T-helper 1 cell treated with Interleukin-12 subunit alpha and Interleukin-12 subunit beta and Interleukin-4 antibody, amounts not matched to agents 30 ng/mL and 1 ng/mL, for 36 hours (primary cell): ENCODE data around the gene ARHGAP22. TPM values are rescaled to one million over a fixed set of nuclear protein-coding genes. Genes with fewer than 3 reads are reported as not detected.

Source experiments
- intact Hi-C: fragments of 100-400 bp; cut with micrococcal nuclease; formaldehyde crosslinking; loops from one replicate; pipeline ENCODE4 v1.15.1; 2024
- total RNA-seq: library from RNA; stranded (reverse); gene quantifications from 2 replicates; pipeline ENCODE4 v1.2.3, GENCODE V29; 2022

Gene ARHGAP22
- total RNA-seq, 1 donor from 2014 or later, result not detected

DNA sequence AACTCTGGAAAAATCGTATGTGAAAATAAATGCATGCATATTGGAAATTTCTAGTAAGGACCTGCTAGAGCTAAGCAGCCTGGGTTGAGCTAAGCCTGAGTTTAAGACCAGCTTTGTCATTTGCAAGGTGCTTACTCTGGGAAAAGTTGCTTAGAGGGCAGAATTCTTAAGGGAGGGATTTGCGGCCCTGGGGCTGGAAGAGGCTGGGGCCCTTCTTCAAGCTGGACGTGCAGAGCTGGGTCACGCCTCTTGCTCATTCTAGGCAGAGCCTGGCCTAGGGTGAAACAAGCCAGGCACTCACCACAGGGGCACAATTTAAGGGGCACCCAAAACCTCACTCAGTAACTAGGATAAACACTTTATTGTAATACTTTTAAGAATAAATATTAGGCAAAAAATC, 137.2 kb downstream of the ARHGAP22 start:
- intact Hi-C loops, result no loop called here

DNA sequence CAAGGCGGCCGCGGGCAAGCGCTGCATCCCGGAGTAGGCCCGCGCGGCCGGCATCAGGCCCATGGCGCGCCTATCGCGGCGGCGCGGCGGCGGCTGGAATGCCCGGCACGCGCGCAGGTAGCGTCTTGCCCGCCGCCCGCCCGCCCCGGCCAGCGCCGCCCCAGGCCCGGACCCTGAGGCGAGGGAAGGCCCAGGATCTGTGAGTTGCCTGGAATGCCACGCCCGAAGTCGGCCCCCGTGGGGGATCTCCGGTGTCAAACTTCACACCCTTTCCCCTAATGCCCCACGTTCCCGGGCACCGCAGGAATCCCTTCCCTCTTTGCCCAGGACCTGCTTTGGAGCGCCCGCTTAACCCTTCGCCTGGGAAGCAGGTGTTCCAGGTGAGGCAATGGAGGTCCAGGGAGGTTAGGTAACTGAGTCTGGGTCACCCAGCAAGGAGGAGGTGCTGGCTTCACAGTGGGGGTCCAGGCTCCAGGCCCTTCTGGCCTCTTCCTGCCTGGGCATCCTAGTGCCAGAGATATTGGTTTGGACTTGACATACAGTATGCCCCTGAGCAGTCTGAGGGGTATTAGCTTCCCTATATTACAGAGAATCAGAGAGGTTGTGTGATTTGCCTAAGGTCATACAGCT, 138.1 kb downstream of the ARHGAP22 start:
- intact Hi-C loops, result no loop called here

DNA sequence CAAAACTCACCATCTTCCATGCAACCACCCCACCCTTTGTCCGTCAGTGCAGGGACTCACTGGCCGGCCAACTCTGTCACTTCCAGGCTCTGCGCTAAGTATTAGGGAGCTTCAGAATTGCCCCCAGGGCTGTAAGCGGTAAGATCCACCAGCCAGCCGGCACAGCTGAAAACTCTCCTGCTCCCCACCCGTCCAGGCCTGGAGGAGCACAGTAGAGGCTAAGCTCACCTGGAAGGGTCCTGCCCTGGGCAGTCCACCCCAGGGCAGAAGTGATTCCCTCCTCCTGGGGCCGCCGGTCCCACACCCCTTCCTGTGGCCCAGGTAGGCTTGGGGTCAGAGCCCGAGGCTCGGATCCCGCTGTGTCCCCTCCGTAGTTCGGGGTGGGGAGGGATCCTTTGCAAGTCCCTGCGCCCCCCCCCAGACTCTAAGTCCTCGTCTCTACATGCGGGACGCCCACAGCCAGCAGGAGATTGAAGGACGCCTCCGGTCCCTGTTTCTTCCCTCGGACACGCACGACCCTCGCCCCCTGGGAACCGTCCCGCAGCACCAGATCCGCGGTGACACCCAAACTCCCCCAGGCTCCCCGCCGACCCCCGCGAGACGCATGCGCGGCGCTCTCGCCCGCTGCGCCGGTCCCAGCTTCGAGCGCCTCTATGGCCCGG, 138.9 kb downstream of the ARHGAP22 start:
- intact Hi-C loops, result no loop called here

DNA sequence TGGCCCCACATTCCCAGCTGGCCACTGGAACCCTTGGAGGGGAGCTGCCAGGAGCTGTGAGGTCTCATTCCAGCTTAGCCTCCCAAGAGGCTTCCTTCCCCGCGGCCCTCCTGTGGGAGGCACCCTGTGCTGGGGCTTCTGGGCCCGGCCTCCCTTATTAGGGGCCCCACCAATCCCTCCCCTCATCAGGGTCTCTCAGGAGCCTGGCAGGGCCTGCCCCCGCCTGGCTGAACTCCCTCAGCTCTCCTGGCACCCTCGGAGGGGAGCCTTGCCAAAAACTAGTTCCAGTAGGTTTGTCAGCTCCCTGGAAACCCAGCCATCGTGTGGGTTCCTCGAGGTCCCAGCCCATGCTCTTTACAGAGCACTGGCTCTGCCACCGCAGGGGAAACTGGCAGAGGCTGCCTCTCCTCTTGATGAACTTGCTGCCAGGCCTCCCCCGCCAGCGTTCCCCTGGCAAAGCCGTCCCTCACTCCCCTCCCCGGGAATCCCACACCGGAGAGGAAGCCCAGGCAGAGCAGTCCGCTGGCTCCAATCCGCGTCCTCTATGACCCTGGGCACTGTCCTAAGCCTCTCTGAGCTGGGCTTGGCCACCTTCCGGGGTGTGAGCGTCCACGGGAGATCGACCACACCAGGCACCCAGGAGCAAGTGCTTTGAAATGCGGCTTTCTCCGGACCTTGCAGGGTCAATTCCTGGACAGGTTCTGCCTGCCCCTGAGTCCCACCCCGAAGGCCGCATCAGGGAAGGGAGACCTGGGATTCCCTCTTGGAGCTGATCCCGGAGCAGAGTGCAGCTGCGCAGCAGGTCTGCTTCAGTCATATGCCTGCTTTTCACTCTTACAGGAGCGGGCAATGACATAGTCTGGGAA, 139.8 kb downstream of the ARHGAP22 start:
- intact Hi-C loops, result no loop called here

DNA sequence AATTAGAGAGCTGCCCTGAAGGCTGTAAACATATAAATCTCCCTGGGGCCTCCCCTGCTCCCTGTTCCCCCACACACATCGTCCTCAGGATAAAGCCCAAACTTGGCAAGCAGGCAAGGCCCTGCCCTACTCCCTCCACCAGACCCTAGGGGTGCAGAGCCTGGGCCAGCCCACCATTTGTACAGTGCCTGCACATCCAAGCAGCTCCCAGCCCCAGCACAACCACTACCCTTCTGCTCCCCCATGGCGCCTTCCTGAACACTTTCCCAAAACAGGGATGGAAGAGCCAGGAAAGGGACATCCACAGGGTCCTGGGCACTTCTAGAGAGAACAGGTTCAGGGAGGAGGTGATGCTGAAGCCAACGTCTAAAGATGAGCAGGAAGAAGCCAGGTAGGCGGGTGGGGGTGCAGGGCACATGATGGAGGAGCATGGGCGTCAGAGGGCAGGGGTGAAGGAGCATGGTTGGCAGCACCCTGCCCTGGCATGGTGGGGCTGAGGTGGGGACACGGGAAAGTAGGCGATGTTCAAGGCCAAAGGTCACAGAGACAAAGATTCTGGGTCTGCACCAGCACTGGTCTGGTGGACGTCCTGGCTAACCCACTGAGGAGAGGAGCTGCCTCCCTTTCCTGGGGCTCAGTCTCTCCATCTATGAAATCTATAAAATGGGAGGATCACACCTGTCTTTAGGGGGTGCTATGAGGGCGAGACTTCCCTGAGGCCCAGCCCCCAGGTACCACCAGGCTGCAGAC, 140.6 kb downstream of the ARHGAP22 start:
- intact Hi-C loops, result no loop called here

DNA sequence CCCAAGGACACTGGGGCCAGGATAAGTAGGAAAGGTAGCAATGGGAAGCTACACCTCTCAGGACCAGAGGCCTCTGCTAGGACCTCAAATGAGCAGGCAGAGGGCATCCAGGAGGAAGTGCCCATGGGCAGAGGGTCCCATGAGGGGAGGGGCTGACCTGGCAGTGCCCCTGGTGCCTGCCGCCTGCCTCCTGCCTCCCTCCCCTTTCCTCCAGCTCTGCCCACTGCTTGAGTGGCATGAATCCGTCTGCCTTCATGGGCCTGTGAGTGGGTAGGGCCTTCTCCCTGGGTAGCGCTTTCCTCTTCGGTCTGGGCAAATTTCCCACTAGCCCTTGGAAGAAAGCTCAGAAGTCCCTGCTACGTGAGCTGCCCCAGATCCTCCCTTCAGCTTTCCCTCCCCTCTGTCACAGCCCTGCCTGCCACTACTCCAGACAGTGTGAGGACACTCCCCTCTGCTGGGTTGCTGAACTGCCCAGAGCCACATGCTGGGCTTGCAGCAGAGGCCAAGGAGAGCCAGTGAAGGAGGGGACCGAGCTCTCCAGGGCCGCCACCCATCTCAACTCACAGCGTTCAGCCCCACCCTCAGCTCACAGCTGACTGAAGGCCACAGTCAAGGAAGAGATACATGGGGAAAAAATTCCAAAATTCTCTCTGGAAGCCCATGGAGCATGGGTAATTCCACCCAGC, 141.4 kb downstream of the ARHGAP22 start:
- intact Hi-C loops, result no loop called here

DNA sequence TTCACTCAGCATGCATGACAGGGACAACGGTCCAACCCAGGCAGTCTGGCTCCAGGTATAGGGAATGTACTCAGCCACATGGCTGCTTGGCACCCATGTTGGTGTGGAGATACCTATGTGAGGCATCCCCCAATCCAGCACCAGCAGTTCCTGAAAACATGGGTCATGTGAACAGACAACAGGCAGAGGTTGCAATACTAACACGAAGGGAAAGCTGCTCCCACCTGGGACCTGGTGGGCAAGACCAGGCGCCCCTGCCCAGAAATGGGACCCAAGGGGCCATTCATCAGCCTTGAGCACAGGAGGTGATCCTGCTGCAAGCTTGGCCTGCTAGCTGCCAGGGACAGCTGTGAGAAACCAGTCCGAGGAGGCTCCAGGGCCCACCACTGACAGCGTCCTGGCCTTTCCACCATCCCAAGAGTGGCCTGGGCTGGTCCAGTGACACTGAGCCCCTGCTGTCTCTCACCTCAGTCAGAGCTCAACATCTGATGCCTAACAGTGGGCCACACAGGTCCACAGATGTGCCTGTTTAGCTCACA, 142.3 kb downstream of the ARHGAP22 start:
- intact Hi-C loops, result no loop called here

DNA sequence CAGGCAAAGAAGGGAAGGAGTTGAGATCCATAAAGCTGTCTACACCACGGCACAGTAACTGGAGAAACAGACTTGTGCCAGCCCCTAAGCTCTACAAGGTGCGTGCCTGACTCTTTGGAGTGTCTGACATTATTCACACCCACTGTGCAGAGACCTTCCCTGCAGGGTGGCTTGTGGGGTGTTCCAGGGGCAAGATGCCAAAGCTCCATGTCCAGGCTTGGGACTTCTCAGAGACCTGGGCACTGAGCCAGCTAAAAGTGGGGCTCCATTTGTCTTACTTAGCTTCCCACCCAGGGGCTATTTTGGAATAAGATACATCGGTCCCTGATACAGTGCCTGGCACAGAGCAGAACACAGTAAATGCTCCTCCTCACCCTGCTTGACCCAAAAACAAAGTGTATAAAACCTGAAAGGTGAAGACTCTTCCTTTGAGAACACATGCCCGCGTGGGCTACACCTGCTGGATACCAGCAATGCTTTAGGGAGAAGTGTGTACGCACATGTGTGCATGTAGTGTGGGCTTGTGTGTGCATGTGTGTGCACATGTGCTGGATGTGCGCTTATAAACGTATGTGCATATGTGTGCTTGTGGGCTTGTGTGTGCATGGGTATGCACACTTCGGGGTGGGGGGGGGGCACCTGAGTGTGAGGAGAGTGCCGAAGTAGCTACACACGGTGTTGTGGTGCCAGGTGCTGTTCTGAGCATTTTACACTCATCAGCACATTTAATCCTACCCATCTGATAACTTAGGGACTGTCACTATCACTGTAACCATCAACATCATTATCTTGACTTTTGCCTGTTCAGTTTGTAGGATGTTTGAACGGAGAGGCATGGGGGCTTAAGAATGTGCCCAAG, 143.0 kb downstream of the ARHGAP22 start:
- intact Hi-C loops, result no loop called here

DNA sequence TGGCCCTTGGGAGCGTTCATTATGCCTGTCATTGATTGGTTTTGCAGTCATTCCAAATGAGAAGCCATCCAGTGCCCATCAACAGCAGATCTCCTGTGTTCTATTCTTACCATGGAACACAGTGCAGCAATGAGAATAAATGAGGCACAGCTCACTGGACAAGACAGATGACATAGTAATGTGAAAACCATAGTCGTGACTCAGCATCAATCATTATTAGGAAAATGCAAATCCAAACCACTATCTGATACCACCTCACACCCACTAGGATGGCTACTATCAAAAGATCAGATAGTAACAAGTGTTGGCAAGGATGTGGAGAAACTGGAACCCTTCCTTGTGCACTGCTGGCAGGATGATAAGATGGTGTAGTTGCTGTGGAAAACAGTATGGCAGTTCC, 144.7 kb downstream of the ARHGAP22 start:
- intact Hi-C loops, result no loop called here

DNA sequence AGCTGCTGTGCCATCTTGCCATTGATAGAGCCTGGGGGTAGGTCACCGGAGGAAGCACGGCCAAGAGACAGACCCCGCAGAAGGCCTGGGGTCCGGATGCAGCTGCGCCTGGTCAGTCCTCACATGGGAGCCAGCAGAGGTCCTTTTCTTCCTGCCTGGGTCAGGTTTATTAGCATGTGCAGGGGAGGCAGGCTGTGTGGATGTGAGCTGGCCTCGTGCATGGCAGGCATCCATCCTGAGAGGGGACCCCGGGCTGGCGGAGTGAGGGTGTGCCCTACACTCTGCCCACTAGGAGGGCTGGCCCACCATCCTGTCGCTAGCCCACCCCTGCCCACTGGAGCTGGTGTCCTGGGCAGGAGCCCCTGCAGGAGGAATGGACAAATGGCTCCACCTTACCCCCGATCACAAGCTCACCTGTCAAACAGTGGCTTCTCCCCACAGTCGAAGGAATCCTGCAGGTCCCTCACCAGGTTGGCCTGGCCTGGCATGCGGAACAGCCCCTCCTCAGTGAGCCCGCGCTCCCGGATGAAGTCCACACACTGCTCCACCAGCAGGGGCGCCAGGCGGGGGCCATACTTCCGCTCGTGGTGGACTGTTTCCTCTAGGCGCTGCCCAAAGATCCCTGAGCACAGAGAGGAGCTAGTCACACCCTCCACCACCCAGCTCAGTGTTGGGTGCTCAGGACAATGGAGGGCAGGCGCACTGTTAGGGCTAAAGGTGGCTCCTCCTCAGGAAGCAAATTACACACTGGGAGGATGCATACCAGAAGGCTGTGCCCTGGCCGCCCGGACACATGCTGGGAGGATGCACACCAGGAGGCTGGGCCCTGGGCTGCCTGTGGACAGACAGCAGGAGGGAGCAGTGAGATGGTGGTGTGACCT, 145.4 kb downstream of the ARHGAP22 start:
- intact Hi-C loops, result no loop called here

DNA sequence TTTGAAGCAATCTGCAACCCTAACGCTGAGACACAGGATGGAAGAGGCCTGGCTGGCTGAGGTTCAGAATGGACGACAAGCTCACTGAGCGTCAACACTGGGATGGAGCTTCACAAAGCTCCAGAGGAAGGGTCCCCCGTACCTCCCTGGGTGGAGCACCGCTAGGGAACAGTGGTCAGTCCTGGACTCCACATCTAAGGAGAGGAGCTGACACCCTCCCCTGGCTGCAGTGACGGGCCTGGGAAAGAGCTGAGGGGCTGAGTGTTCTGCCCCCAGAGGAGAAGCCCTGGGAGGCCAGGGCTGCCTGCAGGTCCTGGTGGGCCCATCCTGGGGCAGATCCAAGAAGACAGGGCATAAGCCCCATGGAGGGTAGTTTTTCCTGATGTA, 146.2 kb downstream of the ARHGAP22 start:
- intact Hi-C loops, result no loop called here

DNA sequence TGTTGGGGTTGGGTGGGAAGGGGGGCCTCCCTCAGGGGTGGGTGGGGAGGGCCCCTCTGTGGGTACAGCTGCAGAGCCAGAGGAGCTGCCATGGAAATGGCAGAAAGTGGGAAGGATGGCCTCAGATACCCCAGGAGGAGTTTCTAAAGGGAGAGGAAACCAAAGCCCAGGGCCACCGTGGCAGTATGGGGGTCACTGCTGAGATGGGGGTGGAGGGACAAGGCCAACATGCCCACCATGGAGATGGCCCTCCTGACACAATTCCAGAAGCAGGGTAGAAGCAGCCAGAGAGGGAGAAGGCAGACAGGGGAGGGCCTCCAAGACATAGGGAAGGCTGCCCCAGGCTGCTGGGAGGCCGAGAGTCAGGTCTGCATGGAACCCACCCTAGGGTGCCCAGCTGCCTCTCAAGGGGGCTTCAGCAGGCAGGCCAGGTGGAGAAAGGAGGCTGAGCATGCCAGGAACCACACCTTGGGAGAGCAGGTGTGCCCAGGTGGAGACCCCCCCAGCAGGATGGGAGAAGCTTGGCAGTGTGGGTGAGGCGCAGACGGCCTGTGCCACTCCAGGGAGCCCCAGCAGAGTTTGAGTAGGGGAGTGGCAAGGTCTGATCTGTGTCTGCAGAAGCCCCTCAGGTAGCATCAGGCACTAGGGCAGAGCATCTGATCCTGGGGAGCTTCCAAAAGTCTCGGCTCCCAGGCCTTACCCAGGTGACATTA, 146.8 kb downstream of the ARHGAP22 start:
- intact Hi-C loops, result no loop called here

DNA sequence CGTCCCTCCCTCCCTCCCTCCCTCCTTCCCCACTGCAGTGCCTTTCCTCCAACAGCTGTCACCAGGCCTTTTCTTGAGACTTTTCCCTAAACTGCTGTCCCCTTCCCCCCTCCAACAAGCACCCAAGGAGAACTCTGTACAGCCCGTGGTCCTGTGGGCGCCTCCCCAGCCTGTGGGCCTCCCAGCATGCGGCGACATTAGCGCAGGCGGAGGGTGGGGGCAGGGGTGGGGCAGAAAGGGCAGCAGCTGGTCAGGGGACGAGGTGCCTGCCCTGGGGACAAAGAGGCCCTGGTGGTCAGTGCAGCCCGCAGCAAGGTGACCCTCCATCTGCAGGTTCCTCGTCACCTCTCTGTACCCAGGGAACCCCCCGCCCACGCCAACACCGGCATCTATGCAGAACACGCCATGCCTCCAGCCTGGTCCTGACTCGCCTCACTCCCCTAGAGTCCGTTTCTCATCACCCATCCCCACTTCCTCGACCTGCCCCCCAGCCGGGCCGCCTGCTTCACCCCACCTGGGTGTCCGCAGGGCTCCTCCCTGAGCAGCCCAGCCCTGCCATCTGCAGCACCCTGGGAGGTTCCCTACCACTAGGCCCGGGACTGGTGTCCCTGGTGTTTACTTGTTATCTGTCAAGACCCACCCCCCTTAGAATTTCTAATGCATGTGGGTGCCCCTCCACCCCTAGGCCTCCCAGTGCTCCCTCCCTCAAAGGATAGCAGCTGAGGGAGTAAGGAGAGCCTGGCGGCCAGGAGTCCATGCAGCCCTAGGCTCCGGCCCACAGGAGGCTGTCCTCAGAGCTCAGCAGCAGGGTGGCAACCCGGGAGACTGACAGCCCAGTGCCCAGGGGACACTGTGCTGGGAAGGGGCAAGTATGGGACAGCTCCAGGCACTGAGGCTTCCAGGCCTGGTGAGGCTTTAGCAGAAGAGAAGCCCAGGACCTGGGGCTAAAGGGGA, 147.8 kb downstream of the ARHGAP22 start:
- intact Hi-C loops, result no loop called here

DNA sequence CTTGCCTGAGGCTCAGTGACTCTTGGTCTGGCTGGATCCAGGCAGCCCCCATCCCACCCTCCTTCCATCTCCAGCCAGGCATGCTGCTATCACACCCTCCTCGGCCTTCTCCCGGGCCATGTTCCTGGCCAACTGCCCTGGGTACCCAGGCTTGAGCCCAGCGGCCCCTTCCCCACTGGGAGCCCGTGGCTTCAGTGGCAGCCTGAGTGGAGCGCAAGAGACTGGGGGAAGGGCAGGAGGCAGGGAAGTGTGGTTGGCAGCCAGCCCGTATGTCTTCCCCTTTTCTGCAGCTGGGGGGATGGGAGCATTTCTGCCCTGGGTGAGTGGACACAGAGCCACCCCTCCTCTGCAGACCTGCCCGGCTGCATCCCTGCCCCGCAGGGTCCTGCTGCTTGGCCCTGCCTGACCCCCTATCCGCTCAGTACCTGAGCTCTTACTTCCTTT, 148.5 kb downstream of the ARHGAP22 start:
- intact Hi-C loops, result no loop called here

DNA sequence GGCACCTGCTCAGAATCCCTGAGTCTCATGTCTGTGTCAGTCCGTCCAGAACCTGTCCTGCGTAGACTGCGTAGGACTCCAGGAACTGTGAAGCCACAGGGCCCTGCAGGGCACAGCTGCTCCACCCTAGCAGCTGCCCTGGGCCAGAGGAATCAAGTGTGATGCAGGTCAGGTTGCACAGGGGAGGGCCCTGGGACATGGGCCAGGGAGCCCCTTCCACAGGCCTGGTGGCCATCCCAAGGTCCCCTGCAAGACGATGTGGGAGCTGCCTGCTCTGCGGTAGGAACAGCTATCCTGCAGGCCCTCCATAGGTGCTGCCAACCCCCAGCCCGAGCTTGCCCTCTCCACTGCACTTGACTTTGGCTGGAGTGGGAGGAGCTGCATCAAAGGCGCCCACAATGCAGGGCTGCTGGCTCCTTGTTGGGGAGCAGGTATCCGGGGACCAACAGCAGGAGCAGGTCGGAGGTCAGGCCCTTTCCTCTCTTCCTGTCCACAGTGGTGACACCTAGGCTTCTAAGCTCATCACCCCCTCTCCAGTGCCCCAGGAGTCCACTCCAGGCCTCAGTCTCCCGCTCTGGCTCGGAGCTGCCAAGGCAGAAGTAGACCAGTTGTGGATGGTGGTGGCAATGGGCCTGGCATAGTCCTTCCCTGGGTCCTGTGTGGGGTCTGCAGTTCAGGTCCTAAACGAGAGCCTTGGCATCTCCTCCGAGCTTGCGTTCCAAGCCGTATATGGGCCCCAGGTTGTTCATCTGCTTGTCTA, 149.3 kb downstream of the ARHGAP22 start:
- intact Hi-C loops, result no loop called here

DNA sequence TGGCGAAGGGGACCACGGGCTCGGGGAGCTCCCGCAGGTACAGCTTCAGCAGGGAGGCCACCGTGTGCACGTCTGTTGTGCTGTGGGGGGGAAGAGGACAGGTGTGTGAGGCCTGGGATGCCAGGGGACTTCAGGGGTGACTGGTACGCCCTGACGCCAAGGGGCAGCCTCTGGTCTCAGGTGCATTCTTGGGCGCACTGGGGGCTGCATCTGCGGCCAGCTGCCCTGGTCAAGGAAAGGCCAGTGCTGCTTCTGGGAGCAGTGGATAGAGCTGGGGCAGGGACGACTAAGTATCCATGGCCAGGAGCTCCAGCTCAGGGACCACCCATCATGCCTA, 149.8 kb downstream of the ARHGAP22 start:
- intact Hi-C loops, result no loop called here
